ENCODE measurements around the gene ATXN2. TPM values are rescaled to one million over a fixed set of nuclear protein-coding genes. Genes with fewer than 3 reads are reported as not detected.

The ATXN2 gene
- total RNA-seq, 1 experiment from 2014 or later = 17.2 TPM

GRCh38 chr12:111426344-111427185 is 172.6 kb downstream of the ATXN2 start:
- Histone ChIP-seq H3K27ac (ENCODE audit: low read length) (no peak overlapping the region), H3K4me3 (ENCODE audit: low read length) (no peak overlapping the region), H3K4me2 (ENCODE audit: low read length) (peak overlapping the region; percentile 46; the same call in 1 of the 2 replicates), H3K9me2 (replicated peaks; ENCODE audit: low read length) (no peaks in the 10 kb centered on the region), H3K36me3 (ENCODE audit: low read depth, low read length) (no peaks in the 10 kb centered on the region), H3K79me2 (ENCODE audit: low read length) (no peaks in the 10 kb centered on the region), H3F3A (ENCODE audit: low read length, unreplicated experiment) (no peaks in the 10 kb centered on the region), H3K27me3 (ENCODE audit: low read length) (no peaks in the 10 kb centered on the region), H3K9ac (ENCODE audit: low read length) (no peak overlapping the region), H3K4me1 (ENCODE audit: insufficient read depth, low read length) (peaks cover 22% of the 10 kb centered on the region), H3K9me3 (ENCODE audit: low read length) (no peaks in the 10 kb centered on the region), H4K20me1 (ENCODE audit: low read length) (no peaks in the 10 kb centered on the region), H2AFZ (ENCODE audit: low read length) (no peak overlapping the region)
- ATAC-seq = peak; percentile 45; the same call in 1 of the 2 replicates
- POLR2A ChIA-PET (ENCODE audit: unreplicated experiment) = no interaction called here
- BruUV-seq (replicated peaks) = no TSS peak
- no peak for TF ChIP-seq CTCF (conservative IDR thresholded peaks at IDR 0.05; ENCODE audit: low read depth, low read length)
- TF ChIP-seq EZH2phosphoT487 (IDR thresholded peaks at IDR 0.05; ENCODE audit: borderline replicate concordance, low read length) = no peak
- no peak for TF ChIP-seq EZH2 (IDR thresholded peaks at IDR 0.05; ENCODE audit: low read length, unreplicated experiment)
- intact Hi-C loops (cut with micrococcal nuclease) = no loop called here
- DNase-seq = peak; percentile 33
- CTCF ChIA-PET = no interaction called here

DNA sequence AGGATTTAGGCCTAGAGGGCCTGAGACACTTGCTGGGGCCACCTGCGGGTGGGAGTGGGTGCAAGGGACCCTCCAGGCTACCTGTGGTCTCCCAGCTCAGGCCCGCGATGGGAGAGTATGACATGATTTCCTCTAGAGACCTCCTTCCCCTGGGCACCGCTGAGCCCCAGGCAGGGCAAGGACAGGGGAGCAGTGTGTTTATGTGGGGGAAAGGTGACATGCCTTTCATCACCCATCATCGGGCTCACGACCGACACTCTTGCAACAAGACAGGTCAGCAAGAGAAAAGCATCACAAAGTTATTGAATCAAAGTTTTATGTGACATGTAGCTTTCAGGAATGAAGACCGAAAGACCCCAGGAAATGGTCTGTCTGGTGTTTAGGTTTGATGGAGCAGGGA is 173.5 kb downstream of the ATXN2 start:
- no peaks in the 10 kb centered on the region for H3K79me2 ChIP-seq (ENCODE audit: low read length)
- DNase-seq = peak; percentile 63

More for the DNA sequence above, 173.5 kb downstream of the ATXN2 start:
- Histone ChIP-seq H3K4me3 (ENCODE audit: low read length) (no peak overlapping the region), H3K9me2 (replicated peaks; ENCODE audit: low read length) (no peaks in the 10 kb centered on the region), H3K36me3 (ENCODE audit: low read depth, low read length) (no peaks in the 10 kb centered on the region; the same call in 1 of the 2 replicates), H3F3A (ENCODE audit: low read length, unreplicated experiment) (no peaks in the 10 kb centered on the region), H2AFZ (ENCODE audit: low read length) (no peak overlapping the region), H3K27ac (ENCODE audit: low read length) (no peak overlapping the region), H3K4me2 (ENCODE audit: low read length) (peak overlapping the region; percentile 46), H3K9me3 (ENCODE audit: low read length) (no peaks in the 10 kb centered on the region), H3K9ac (ENCODE audit: low read length) (no peak overlapping the region), H3K27me3 (ENCODE audit: low read length) (no peaks in the 10 kb centered on the region), H4K20me1 (ENCODE audit: low read length) (no peaks in the 10 kb centered on the region), H3K4me1 (ENCODE audit: insufficient read depth, low read length) (peaks cover 19% of the 10 kb centered on the region)
- intact Hi-C loops (cut with micrococcal nuclease) = no loop called here
- CTCF ChIA-PET = interaction anchor here (0.5 kb wide), 1 partner anchor 838 kb away, joined by 3 read pairs; no protein-coding TSS in a partner anchor
- peak; percentile 74 for ATAC-seq
- BruUV-seq (replicated peaks) = no TSS peak
- POLR2A ChIA-PET (ENCODE audit: unreplicated experiment) = no interaction called here
- TF ChIP-seq EZH2 (IDR thresholded peaks at IDR 0.05; ENCODE audit: low read length, unreplicated experiment) = no peak
- TF ChIP-seq CTCF (conservative IDR thresholded peaks at IDR 0.05; ENCODE audit: low read depth, low read length) = no peak
- no peak for TF ChIP-seq EZH2phosphoT487 (IDR thresholded peaks at IDR 0.05; ENCODE audit: borderline replicate concordance, low read length)
